H1 (cell line): ENCODE data around the gene GHRH. TPM values are rescaled to one million over a fixed set of nuclear protein-coding genes. Genes with fewer than 3 reads are reported as not detected.

Source experiments
- CTCF ChIA-PET: fragments of 300-600 bp; sonication (Branson Sonifier 250); formaldehyde crosslinking; loops from one replicate; lab custom pipeline; 2021; ENCODE audit not compliant: partially characterized antibody; lab: Charles Lee
- POLR2A ChIA-PET: fragments of 300-600 bp; sonication (Branson Sonifier 250); formaldehyde crosslinking; loops from one replicate; lab custom pipeline; 2021; ENCODE audit warnings: inconsistent platforms; ENCODE audit not compliant: partially characterized antibody; lab: Charles Lee
- DNase-seq, 2 experiments: peaks; one replicate each; pipeline versions ENCODE4 v3.0.0 to v3.0.0-alpha.2; 2010 to 2022; ENCODE audit warnings: low spot score in 2 of 2, low read depth in 1 of 2, mixed read lengths in 1 of 2
- FAIRE-seq: peaks from 2 replicates; lab custom pipeline; 2011; peaks lifted over from hg19 to GRCh38; lab: Jason Lieb, UNC
- H2AFZ ChIP-seq: 2 replicates; pipeline ENCODE4 v1.8.1; 2012; ENCODE audit warnings: low read length, inconsistent platforms
- H2AK5ac ChIP-seq: 2 replicates; pipeline ENCODE4 v1.6.1; 2013; ENCODE audit warnings: low read depth, low read length
- H2BK120ac ChIP-seq: replicated peaks from 2 replicates; pipeline ENCODE3; 2013; ENCODE audit warnings: low read depth, low read length, inconsistent platforms
- H2BK12ac ChIP-seq: 2 replicates; pipeline ENCODE4 v1.6.1; 2013; ENCODE audit warnings: low read depth, low read length
- H2BK15ac ChIP-seq: 2 replicates; pipeline ENCODE4 v1.6.1; 2013; ENCODE audit warnings: low read length
- H2BK20ac ChIP-seq: 2 replicates; pipeline ENCODE4 v1.6.1; 2013; ENCODE audit warnings: low read length
- H2BK5ac ChIP-seq: 2 replicates; pipeline ENCODE4 v1.6.1; 2013; ENCODE audit warnings: low read depth, low read length
- H3K14ac ChIP-seq: 2 replicates; pipeline ENCODE4 v1.6.1; 2013; ENCODE audit warnings: inconsistent platforms; ENCODE audit not compliant: insufficient read length
- H3K18ac ChIP-seq: 2 replicates; pipeline ENCODE4 v1.6.1; 2013; ENCODE audit warnings: low read length; ENCODE audit errors: extremely low read depth
- H3K23ac ChIP-seq: 2 replicates; pipeline ENCODE4 v1.6.1; 2013; ENCODE audit warnings: inconsistent platforms; ENCODE audit not compliant: insufficient read length
- H3K23me2 ChIP-seq: 2 replicates; pipeline ENCODE4 v1.6.1; 2013; ENCODE audit warnings: low read depth, low read length
- H3K27ac ChIP-seq: 2 replicates; pipeline ENCODE4 v1.6.1; 2011; ENCODE audit warnings: low read depth, low read length, inconsistent platforms
- H3K27me3 ChIP-seq, 4 experiments: replicated peaks in 1 of 4; 1 replicate in 1 of 4; 2 replicates in 3 of 4; pipeline versions ENCODE4 v1.6.1 to v1.8.1; 2011 to 2013; ENCODE audit warnings: low read length in 3 of 4, mild to moderate bottlenecking in 3 of 4, inconsistent platforms in 2 of 4, mixed read lengths in 2 of 4, moderate library complexity in 1 of 4; ENCODE audit not compliant: control insufficient read depth in 3 of 4, insufficient read depth in 3 of 4; ENCODE audit errors: extremely low read depth in 1 of 4
- H3K36me3 ChIP-seq, 4 experiments: 2 replicates each; pipeline versions ENCODE4 v1.6.1 to v1.8.1; 2011 to 2013; ENCODE audit warnings: mild to moderate bottlenecking in 4 of 4, low read length in 3 of 4, moderate library complexity in 2 of 4, control low read depth in 1 of 4, inconsistent platforms in 1 of 4; ENCODE audit not compliant: insufficient read depth in 4 of 4, control insufficient read depth in 2 of 4
- H3K4ac ChIP-seq: replicated peaks from 2 replicates; pipeline ENCODE3; 2013; ENCODE audit warnings: low read length, low read depth, mixed read lengths, inconsistent platforms; ENCODE audit not compliant: insufficient read length
- H3K4me1 ChIP-seq, 4 experiments: replicated peaks in 1 of 4; 1 replicate in 1 of 4; 2 replicates in 3 of 4; pipeline versions ENCODE4 v1.6.1 to v1.8.1; 2011 to 2013; ENCODE audit warnings: low read length in 3 of 4, inconsistent platforms in 2 of 4, mixed read lengths in 1 of 4; ENCODE audit not compliant: insufficient read depth in 4 of 4, control insufficient read depth in 3 of 4
- H3K4me2 ChIP-seq, 2 experiments: 2 replicates each; pipeline versions ENCODE4 v1.6.1 to v1.8.1; 2011 to 2013; ENCODE audit warnings: low read depth in 2 of 2, low read length in 2 of 2, control low read depth in 1 of 2, inconsistent platforms in 1 of 2, mild to moderate bottlenecking in 1 of 2; ENCODE audit not compliant: insufficient read depth in 1 of 2
- H3K4me3 ChIP-seq, 4 experiments: fragments of 200-600, 300-600 bp in 1 of 4; sonication (generic), shearing (Covaris generic), sonication (Bioruptor Twin) in 1 of 4; 2 replicates each; pipeline versions ENCODE4 v1.5.1 to v1.8.1; 2011 to 2016; ENCODE audit warnings: low read length in 4 of 4, low read depth in 3 of 4, control low read depth in 2 of 4, inconsistent platforms in 2 of 4, mild to moderate bottlenecking in 2 of 4, mixed read lengths in 1 of 4, moderate library complexity in 1 of 4; ENCODE audit not compliant: insufficient read depth in 2 of 4; ENCODE audit errors: extremely low read depth in 1 of 4
- H3K56ac ChIP-seq: replicated peaks from 2 replicates; pipeline ENCODE3; 2013; ENCODE audit warnings: low read depth, mild to moderate bottlenecking, mixed read lengths, low read length, inconsistent platforms; ENCODE audit not compliant: insufficient read length
- H3K79me1 ChIP-seq: 2 replicates; pipeline ENCODE4 v1.6.1; 2013; ENCODE audit warnings: low read depth, low read length, control low read depth
- H3K79me2 ChIP-seq, 2 experiments: 2 replicates each; pipeline versions ENCODE4 v1.6.1 to v1.8.1; 2012 to 2013; ENCODE audit warnings: low read length in 2 of 2, mild to moderate bottlenecking in 2 of 2, inconsistent platforms in 1 of 2; ENCODE audit not compliant: insufficient read depth in 2 of 2, control insufficient read depth in 1 of 2
- H3K9ac ChIP-seq, 4 experiments: replicated peaks in 1 of 4; 1 replicate in 1 of 4; 2 replicates in 3 of 4; pipeline versions ENCODE4 v1.6.1 to v1.8.1; 2011 to 2013; ENCODE audit warnings: low read depth in 3 of 4, low read length in 3 of 4, control low read depth in 2 of 4, mild to moderate bottlenecking in 2 of 4, moderate library complexity in 2 of 4, inconsistent platforms in 1 of 4; ENCODE audit errors: extremely low read depth in 1 of 4
- H3K9me3 ChIP-seq, 2 experiments: 2 replicates each; pipeline versions ENCODE4 v1.6.1 to v1.8.1; 2012 to 2013; ENCODE audit warnings: mild to moderate bottlenecking in 2 of 2, moderate library complexity in 2 of 2, control low read depth in 1 of 2, inconsistent platforms in 1 of 2, low read depth in 1 of 2, low read length in 1 of 2, mixed read lengths in 1 of 2; ENCODE audit not compliant: insufficient read depth in 2 of 2
- H4K20me1 ChIP-seq, 2 experiments: replicated peaks in 1 of 2; 2 replicates each; pipeline versions ENCODE3 to v1.8.1; 2011 to 2013; ENCODE audit warnings: inconsistent platforms in 2 of 2, low read length in 2 of 2, mild to moderate bottlenecking in 1 of 2; ENCODE audit not compliant: insufficient read depth in 2 of 2, control insufficient read depth in 1 of 2
- H4K5ac ChIP-seq: 2 replicates; pipeline ENCODE4 v1.6.1; 2013; ENCODE audit warnings: low read length, low read depth, mixed read lengths, inconsistent platforms; ENCODE audit not compliant: insufficient read length
- H4K8ac ChIP-seq: 2 replicates; pipeline ENCODE4 v1.8.0; 2013; ENCODE audit warnings: mild to moderate bottlenecking, moderate library complexity, low read length, inconsistent platforms; ENCODE audit not compliant: insufficient read depth; ENCODE audit errors: extremely low read depth
- H4K91ac ChIP-seq: replicated peaks from 2 replicates; pipeline ENCODE3; 2013; ENCODE audit warnings: low read length, mixed read lengths, inconsistent platforms; ENCODE audit not compliant: insufficient read length
- ATF2 ChIP-seq: IDR thresholded peaks from 2 replicates; pipeline ENCODE4 v1.6.1; 2012; ENCODE audit warnings: low read length, inconsistent platforms
- CTBP2 ChIP-seq: IDR thresholded peaks from 2 replicates; pipeline ENCODE4 v1.7.0; 2011; ENCODE audit warnings: borderline replicate concordance, mild to moderate bottlenecking, moderate library complexity, mixed read lengths, low read length; ENCODE audit not compliant: insufficient read depth, insufficient read length
- RAD21 ChIP-seq, 2 experiments: IDR thresholded peaks in 1 of 2; conservative IDR thresholded peaks in 1 of 2; 2 replicates each; pipeline ENCODE4 v1.6.1; 2011; ENCODE audit warnings: low read depth in 2 of 2, low read length in 2 of 2, improper control_type of control experiment in 1 of 2, inconsistent platforms in 1 of 2, mild to moderate bottlenecking in 1 of 2, moderate library complexity in 1 of 2
- WGBS, 2 experiments: shearing (Covaris generic) in 1 of 2; methylation state at CpG; one replicate each; pipeline versions ENCODE4 v1.1.6 to v1.1.7; 2013 to 2015; ENCODE audit warnings: low lambda C conversion rate in 2 of 2, mixed read lengths in 2 of 2, inconsistent platforms in 1 of 2, low coverage in 1 of 2, missing lambda C conversion rate in 1 of 2; ENCODE audit not compliant: insufficient replicate concordance in 2 of 2, insufficient coverage in 1 of 2, insufficient read length in 1 of 2; ENCODE audit errors: extremely low coverage in 1 of 2, missing lambda C conversion rate in 1 of 2; 5-methylcytosine and 5-hydroxymethylcytosine counted together
- polyA plus RNA-seq, 7 experiments: library from polyadenylated mRNA; depleted of rRNA in 3 of 7; stranded (reverse) in 5 of 7; unstranded in 2 of 7; fragments of >200 nt in 5 of 7; fragments of 200-250 nt in 2 of 7; gene quantifications; 1 replicate in 5 of 7; 2 replicates in 1 of 7; 4 replicates in 1 of 7; pipeline versions ENCODE4 v1.2.1 to v1.2.3, GENCODE V29; 2011 to 2013; ENCODE audit warnings: missing spikeins in 2 of 7, mixed read lengths in 2 of 7
- total RNA-seq: library from RNA; stranded (reverse); fragmentation: NEBNext Ultra II Directional; extraction: Animal tissue kit (Norgen Biotek cat#: 25700); gene quantifications from 2 replicates; pipeline ENCODE4 v1.2.1, GENCODE V29; 2021

Gene GHRH
- total and polyA plus RNA-seq, 2 of the 8 experiments (the other 6 are each of a cell fraction or from before 2014, with no cell fraction given) = not detected

GRCh38 chr20:37305839-37306238 lies 44.2 kb upstream of the GHRH start:
- Histone ChIP-seq H3K9ac (no peak overlapping the region), H3K56ac (no peak overlapping the region), H2BK20ac (no peak overlapping the region), H3K18ac (no peak overlapping the region), H2BK5ac (no peak overlapping the region), H3K14ac (no peak overlapping the region), H4K8ac (no peak overlapping the region), H3K36me3 (peaks cover 0 to 23% (median 12%) of the 10 kb centered on the region in 4 experiments; a peak in 6 of 8 replicates), H3K4me3 (no peak overlapping the region), H2AK5ac (no peak overlapping the region), H2BK15ac (no peak overlapping the region), H4K20me1 (no peaks in the 10 kb centered on the region), H3K79me1 (peaks cover 13% of the 10 kb centered on the region), H3K4me1 (peaks cover 0 to 4% (median 0%) of the 10 kb centered on the region in 4 experiments; a peak in 2 of 7 replicates), H3K9me3 (no peaks in the 10 kb centered on the region), H4K91ac (no peak overlapping the region), H2AFZ (no peak overlapping the region), H2BK12ac (no peak overlapping the region), H3K4me2 (no peak overlapping the region), H3K23me2 (no peaks in the 10 kb centered on the region), H2BK120ac (no peak overlapping the region), H3K27ac (no peak overlapping the region), H4K5ac (no peak overlapping the region), H3K27me3 (no peaks in the 10 kb centered on the region), H3K79me2 (peaks cover 0 to 5% of the 10 kb centered on the region in 2 experiments; a peak in 2 of 4 replicates), H3K4ac (no peak overlapping the region), H3K23ac (no peak overlapping the region)
- WGBS, 2 experiments = 83% methylated on average over 3 of the region's 3 CpGs; no CpG with 5 or more reads in 1 of the 2 experiments
- ChIA-PET CTCF (interaction anchor here (0.5 to 1.4 kb wide), 8 partner anchors 21 to 236 kb away, joined by 3 to 5 read pairs (median 4); no protein-coding TSS in a partner anchor), POLR2A (interaction anchor here (1.1 to 1.4 kb wide), 2 partner anchors 10 to 12 kb away, joined by 3 to 4 read pairs; no protein-coding TSS in a partner anchor)
- no peak for DNase-seq
- FAIRE-seq = no peak
- TF ChIP-seq RAD21 (IDR thresholded peaks at IDR 0.05 in 1 of 2, conservative IDR thresholded peaks at IDR 0.05 in 1 of 2; ENCODE audit: low read depth in 2 of 2, low read length in 2 of 2) (no peak), CTBP2 (no peak), ATF2 (no peak)
